K562 (cell line): Measurements from ENCODE around the gene COL5A1.

Source experiments
- CEBPB ChIP-seq: fragments of 450-650 bp; IDR thresholded peaks from 2 replicates; pipeline ENCODE4 v1.6.1; 2016; ENCODE audit warnings: missing genetic modification characterization, missing compliant biosample characterization
- CTCF ChIP-seq, 3 experiments: IDR thresholded peaks in 2 of 3; conservative IDR thresholded peaks in 1 of 3; 2 replicates each; pipeline ENCODE4 v1.5.1; 2011 to 2012; ENCODE audit warnings: low read length in 3 of 3, mild to moderate bottlenecking in 3 of 3, control low read depth in 2 of 3, improper control_type of control experiment in 1 of 3, inconsistent platforms in 1 of 3, low read depth in 1 of 3, mixed read lengths in 1 of 3, moderate library complexity in 1 of 3; ENCODE audit not compliant: insufficient read depth in 2 of 3
- HNRNPK ChIP-seq: fragments of 200-400 bp; formaldehyde crosslinking; IDR thresholded peaks from one replicate; pipeline ENCODE4 v1.6.1; 2018; ENCODE audit warnings: mild to moderate bottlenecking, low read depth, low read length; ENCODE audit not compliant: poor library complexity, severe bottlenecking
- KDM1A ChIP-seq, 2 experiments: fragments of 450-650 bp; IDR thresholded peaks; 2 replicates each; pipeline ENCODE4 v1.6.1; 2016; ENCODE audit warnings: mild to moderate bottlenecking in 2 of 2
- MCM7 ChIP-seq, 2 experiments: fragments of 450-650 bp; IDR thresholded peaks; 2 replicates each; pipeline ENCODE4 v1.6.1; 2016 to 2018
- PTRF ChIP-seq: fragments of 450-650 bp; IDR thresholded peaks from 2 replicates; pipeline ENCODE4 v1.6.1; 2016; ENCODE audit warnings: mild to moderate bottlenecking, missing genetic modification characterization, missing compliant biosample characterization

GRCh38 chr9:134682651-134683364, 41.2 kb downstream of the COL5A1 start:
- no peak for TF ChIP-seq MCM7 (IDR thresholded peaks at IDR 0.05)
- no peak for TF ChIP-seq KDM1A (IDR thresholded peaks at IDR 0.05)
- TF ChIP-seq HNRNPK = no peak
- no peak for TF ChIP-seq CEBPB (tag)
- TF ChIP-seq CTCF (IDR thresholded peaks at IDR 0.05 in 2 of 3, conservative IDR thresholded peaks at IDR 0.05 in 1 of 3; ENCODE audit: insufficient read depth in 2 of 3, low read depth in 1 of 3, low read length in 3 of 3) = no peak
- TF ChIP-seq PTRF (tag) = no peak
